NB4 (cell line): ENCODE results near the gene SLC52A3.

Experiments
- CTCF ChIP-seq: IDR thresholded peaks from one replicate; pipeline ENCODE4 v1.5.1; 2012; ENCODE audit warnings: low read depth, low read length
- MAX ChIP-seq: IDR thresholded peaks from 2 replicates; pipeline ENCODE4 v1.6.1; 2011; ENCODE audit warnings: low read depth, low read length

- TF ChIP-seq CTCF = no peak
- no peak for TF ChIP-seq MAX
Measured at GRCh38 chr20:722822-723644, 45.3 kb downstream of the SLC52A3 start.
